A549 (cell line): Measurements from ENCODE around the gene TPI1. TPM values are rescaled to one million over a fixed set of nuclear protein-coding genes. Genes with fewer than 3 reads are reported as not detected.

Source experiments
- ATAC-seq, 2 experiments: fragments of 200-7000 bp in 1 of 2; fragments of >200 bp in 1 of 2; cut with Nextera tagmentation in 1 of 2; cut with Tn5 transposase in 1 of 2; 3 replicates each; pipeline versions ENCODE4 v1.8.0 to v1.9.1; 2018 to 2020; ENCODE audit warnings: mild to moderate bottlenecking in 1 of 2, moderate library complexity in 1 of 2
- CTCF ChIA-PET: fragments of 300-600 bp; sonication (Branson Sonifier 250); formaldehyde crosslinking; extraction: SDS; loops from one replicate; lab custom pipeline; 2021; ENCODE audit warnings: antibody characterized with exemption, inconsistent platforms; lab: Yijun Ruan, JAX
- POLR2A ChIA-PET: fragments of 350-600 bp; formaldehyde crosslinking; extraction: SDS; loops from one replicate; lab custom pipeline; 2021; ENCODE audit warnings: antibody characterized with exemption, inconsistent platforms; lab: Yijun Ruan, JAX
- DNase-seq, 2 experiments: peaks; one replicate each; pipeline versions ENCODE4 v3.0.0 to v3.0.0-alpha.2; 2011 to 2016; ENCODE audit warnings: low read depth in 1 of 2, low spot score in 1 of 2
- FAIRE-seq: peaks from 2 replicates; lab custom pipeline; 2011; peaks lifted over from hg19 to GRCh38; lab: Jason Lieb, UNC
- H3K27ac ChIP-seq, 2 experiments: fragments of >200 bp; sonication (Bioruptor Twin); formaldehyde crosslinking; 3 replicates each; pipeline ENCODE4 v1.5.1; 2016 to 2017
- H3K4me1 ChIP-seq: fragments of >200 bp; sonication (Bioruptor Twin); formaldehyde crosslinking; 3 replicates; pipeline ENCODE4 v1.6.1; 2016
- H3K4me2 ChIP-seq: fragments of >200 bp; sonication (Bioruptor Twin); formaldehyde crosslinking; 3 replicates; pipeline ENCODE4 v1.6.1; 2016
- H3K4me3 ChIP-seq: fragments of >200 bp; sonication (Bioruptor Twin); formaldehyde crosslinking; 3 replicates; pipeline ENCODE4 v1.5.1; 2016
- H3K9me3 ChIP-seq: fragments of >200 bp; sonication (Bioruptor Twin); formaldehyde crosslinking; 3 replicates; pipeline ENCODE4 v1.6.1; 2016
- BHLHE40 ChIP-seq: IDR thresholded peaks from 2 replicates; pipeline ENCODE4 v1.6.1; 2012; ENCODE audit warnings: low read depth, low read length, inconsistent platforms
- CBX8 ChIP-seq: fragments of 200-600 bp; sonication (generic); IDR thresholded peaks from 2 replicates; pipeline ENCODE4 v1.6.1; 2016
- E2F6 ChIP-seq: IDR thresholded peaks from 2 replicates; pipeline ENCODE4 v1.6.1; 2012; ENCODE audit warnings: low read depth, borderline replicate concordance
- HEYL ChIP-seq: fragments of 250-450 bp; sonication (Bioruptor Pico); IDR thresholded peaks from 2 replicates; pipeline ENCODE4 v1.8.0; 2021; ENCODE audit warnings: mild to moderate bottlenecking, moderate library complexity
- HOXA7 ChIP-seq: fragments of 250-450 bp; sonication (Bioruptor Pico); IDR thresholded peaks from 2 replicates; pipeline ENCODE4 v1.5.0; 2020; ENCODE audit warnings: mild to moderate bottlenecking, moderate library complexity
- JUN ChIP-seq, 2 experiments: fragments of >200 bp; sonication (Bioruptor Twin); formaldehyde crosslinking; IDR thresholded peaks; 2 replicates in 1 of 2; 3 replicates in 1 of 2; pipeline ENCODE4 v1.6.1; 2016 to 2017
- KDM5A ChIP-seq: fragments of 200-600 bp; sonication (generic); IDR thresholded peaks from 2 replicates; pipeline ENCODE4 v1.6.1; 2016; ENCODE audit warnings: antibody characterized with exemption, mild to moderate bottlenecking
- MAX ChIP-seq: IDR thresholded peaks from 2 replicates; pipeline ENCODE4 v1.6.1; 2012
- MAZ ChIP-seq: fragments of 150-350 bp; IDR thresholded peaks from 2 replicates; pipeline ENCODE4 v1.6.1; 2014; ENCODE audit warnings: antibody characterized with exemption, low read depth, low read length, borderline replicate concordance
- RARB ChIP-seq: fragments of 250-450 bp; sonication (Bioruptor Pico); IDR thresholded peaks from 2 replicates; pipeline ENCODE4 v1.8.0; 2021; ENCODE audit warnings: mild to moderate bottlenecking, moderate library complexity
- RNF2 ChIP-seq: fragments of 200-600 bp; sonication (generic); IDR thresholded peaks from 2 replicates; pipeline ENCODE4 v1.6.1; 2016; ENCODE audit warnings: low read depth, mild to moderate bottlenecking, antibody characterized with exemption, moderate library complexity, borderline replicate concordance
- TFCP2L1 ChIP-seq: fragments of 250-450 bp; sonication (Bioruptor Pico); IDR thresholded peaks from 2 replicates; pipeline ENCODE4 v1.5.0; 2021; ENCODE audit warnings: mild to moderate bottlenecking
- ZNF302 ChIP-seq: fragments of 250-450 bp; sonication (Bioruptor Pico); IDR thresholded peaks from 2 replicates; pipeline ENCODE4 v1.9.0; 2021; ENCODE audit warnings: inconsistent platforms, mild to moderate bottlenecking, moderate library complexity
- WGBS: methylation state at CpG from one replicate; pipeline ENCODE4 v1.1.6; 2017; ENCODE audit errors: missing lambda C conversion rate; 5-methylcytosine and 5-hydroxymethylcytosine counted together
- polyA plus RNA-seq, 4 experiments: library from polyadenylated mRNA; depleted of rRNA in 3 of 4; stranded (reverse); fragments of >200 nt; fragmentation: RNase III in 1 of 4; extraction: RNeasy Plus Mini Kit Qiagen cat#74134 plus additional on column Dnase treatment in 1 of 4; gene quantifications; 2 replicates in 3 of 4; 3 replicates in 1 of 4; pipeline ENCODE4 v1.2.3, GENCODE V29; 2011 to 2017
- TF ChIP-seq, protein P1 (sequence below): fragments of 200-600 bp; sonication (generic); IDR thresholded peaks from 2 replicates; pipeline ENCODE4 v1.6.1; 2016; ENCODE audit warnings: antibody characterized with exemption, mild to moderate bottlenecking, moderate library complexity
- TF ChIP-seq, protein P2 (sequence below): fragments of >200 bp; sonication (Bioruptor Twin); formaldehyde crosslinking; IDR thresholded peaks from 3 replicates; pipeline ENCODE4 v1.5.1; 2016

The TPI1 gene
- polyA plus RNA-seq, 2 of the 4 experiments (the other 2 are of a cell fraction): 1,293 to 1,913 TPM

- TF ChIP-seq, protein P1, sequence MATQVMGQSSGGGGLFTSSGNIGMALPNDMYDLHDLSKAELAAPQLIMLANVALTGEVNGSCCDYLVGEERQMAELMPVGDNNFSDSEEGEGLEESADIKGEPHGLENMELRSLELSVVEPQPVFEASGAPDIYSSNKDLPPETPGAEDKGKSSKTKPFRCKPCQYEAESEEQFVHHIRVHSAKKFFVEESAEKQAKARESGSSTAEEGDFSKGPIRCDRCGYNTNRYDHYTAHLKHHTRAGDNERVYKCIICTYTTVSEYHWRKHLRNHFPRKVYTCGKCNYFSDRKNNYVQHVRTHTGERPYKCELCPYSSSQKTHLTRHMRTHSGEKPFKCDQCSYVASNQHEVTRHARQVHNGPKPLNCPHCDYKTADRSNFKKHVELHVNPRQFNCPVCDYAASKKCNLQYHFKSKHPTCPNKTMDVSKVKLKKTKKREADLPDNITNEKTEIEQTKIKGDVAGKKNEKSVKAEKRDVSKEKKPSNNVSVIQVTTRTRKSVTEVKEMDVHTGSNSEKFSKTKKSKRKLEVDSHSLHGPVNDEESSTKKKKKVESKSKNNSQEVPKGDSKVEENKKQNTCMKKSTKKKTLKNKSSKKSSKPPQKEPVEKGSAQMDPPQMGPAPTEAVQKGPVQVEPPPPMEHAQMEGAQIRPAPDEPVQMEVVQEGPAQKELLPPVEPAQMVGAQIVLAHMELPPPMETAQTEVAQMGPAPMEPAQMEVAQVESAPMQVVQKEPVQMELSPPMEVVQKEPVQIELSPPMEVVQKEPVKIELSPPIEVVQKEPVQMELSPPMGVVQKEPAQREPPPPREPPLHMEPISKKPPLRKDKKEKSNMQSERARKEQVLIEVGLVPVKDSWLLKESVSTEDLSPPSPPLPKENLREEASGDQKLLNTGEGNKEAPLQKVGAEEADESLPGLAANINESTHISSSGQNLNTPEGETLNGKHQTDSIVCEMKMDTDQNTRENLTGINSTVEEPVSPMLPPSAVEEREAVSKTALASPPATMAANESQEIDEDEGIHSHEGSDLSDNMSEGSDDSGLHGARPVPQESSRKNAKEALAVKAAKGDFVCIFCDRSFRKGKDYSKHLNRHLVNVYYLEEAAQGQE: no peak
Measured at GRCh38 chr12:6825398-6826124, 41.8 kb upstream of the TPI1 start (continued).

DNA sequence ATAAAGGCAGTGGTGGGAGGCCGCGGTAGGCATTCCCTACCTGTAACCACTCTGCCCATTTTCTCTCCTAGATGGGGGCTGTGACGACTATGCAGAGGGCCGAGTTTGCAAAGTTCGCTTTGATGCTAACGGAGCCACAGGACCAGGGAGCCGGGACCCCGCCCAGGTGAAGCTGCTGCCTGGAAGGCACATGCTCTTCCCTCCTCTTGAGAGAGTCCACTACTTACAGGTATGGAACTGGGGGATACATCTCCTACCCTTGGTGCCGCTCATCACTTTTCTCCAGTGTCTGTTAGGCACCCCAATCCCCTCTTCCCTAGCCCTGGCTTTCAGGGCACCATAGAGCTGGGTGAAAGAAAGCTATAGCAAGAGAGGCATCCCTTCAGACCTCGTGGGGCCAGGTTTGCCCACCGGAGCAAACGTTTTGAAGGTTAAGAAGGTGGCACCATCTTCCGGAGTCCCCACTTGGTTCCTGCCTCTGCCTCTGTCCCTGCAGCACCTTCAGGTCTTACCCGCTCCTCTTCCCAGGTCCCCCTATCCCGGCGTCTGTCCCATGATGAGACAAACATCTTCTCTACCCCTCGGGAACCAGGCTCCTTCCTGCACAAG is 41.1 kb upstream of the TPI1 start:
- FAIRE-seq: no peak
- H3K4me2 ChIP-seq: no peak overlapping the region
- H3K9me3 ChIP-seq: no peaks in the 10 kb centered on the region
- POLR2A ChIA-PET: interaction anchor here (1.1 kb wide), 1 partner anchor 61 kb away, joined by 3 read pairs; the partner anchor contains the start of gene PTMS
- no peak overlapping the region for H3K27ac ChIP-seq
- 65% methylated on average over 17 of the region's 17 CpGs for WGBS
- no peak for TF ChIP-seq TFCP2L1 (CRISPR knock-in tag)
- no peak for TF ChIP-seq ZNF302 (CRISPR knock-in tag)
- no peak for TF ChIP-seq E2F6
- no peak for TF ChIP-seq RARB (CRISPR knock-in tag)
- TF ChIP-seq HOXA7 (CRISPR knock-in tag): no peak
- TF ChIP-seq, protein P1: no peak
- TF ChIP-seq RNF2: no peak
- no peak for TF ChIP-seq JUN (IDR thresholded peaks at IDR 0.05)
- no peak for TF ChIP-seq BHLHE40
- TF ChIP-seq HEYL: no peak
- no peak for TF ChIP-seq MAZ
- no peak for TF ChIP-seq CBX8
- TF ChIP-seq MAX: no peak
- TF ChIP-seq KDM5A: no peak
- TF ChIP-seq, protein P2, sequence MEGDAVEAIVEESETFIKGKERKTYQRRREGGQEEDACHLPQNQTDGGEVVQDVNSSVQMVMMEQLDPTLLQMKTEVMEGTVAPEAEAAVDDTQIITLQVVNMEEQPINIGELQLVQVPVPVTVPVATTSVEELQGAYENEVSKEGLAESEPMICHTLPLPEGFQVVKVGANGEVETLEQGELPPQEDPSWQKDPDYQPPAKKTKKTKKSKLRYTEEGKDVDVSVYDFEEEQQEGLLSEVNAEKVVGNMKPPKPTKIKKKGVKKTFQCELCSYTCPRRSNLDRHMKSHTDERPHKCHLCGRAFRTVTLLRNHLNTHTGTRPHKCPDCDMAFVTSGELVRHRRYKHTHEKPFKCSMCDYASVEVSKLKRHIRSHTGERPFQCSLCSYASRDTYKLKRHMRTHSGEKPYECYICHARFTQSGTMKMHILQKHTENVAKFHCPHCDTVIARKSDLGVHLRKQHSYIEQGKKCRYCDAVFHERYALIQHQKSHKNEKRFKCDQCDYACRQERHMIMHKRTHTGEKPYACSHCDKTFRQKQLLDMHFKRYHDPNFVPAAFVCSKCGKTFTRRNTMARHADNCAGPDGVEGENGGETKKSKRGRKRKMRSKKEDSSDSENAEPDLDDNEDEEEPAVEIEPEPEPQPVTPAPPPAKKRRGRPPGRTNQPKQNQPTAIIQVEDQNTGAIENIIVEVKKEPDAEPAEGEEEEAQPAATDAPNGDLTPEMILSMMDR: no peak
- TF ChIP-seq, all 56 proteins: peak for 0
- CTCF ChIA-PET: interaction anchor here (0.6 to 29.8 kb wide), 44 partner anchors 9 to 388 kb away, joined by 3 to 306 read pairs (median 5); partner anchors contain the start of genes CD4, CDCA3, COPS7A and GNB3
- H3K4me1 ChIP-seq: peaks cover 27% of the 10 kb centered on the region
- DNase-seq: no peak
- no peak overlapping the region for H3K4me3 ChIP-seq
- no peak for ATAC-seq
